Keratinocyte (primary cell): ENCODE measurements around the gene OR4D1. TPM values are rescaled to one million over a fixed set of nuclear protein-coding genes. Genes with fewer than 3 reads are reported as not detected.

Experiments used
- DNase-seq: peaks from one replicate; pipeline ENCODE4 v3.0.0-alpha.2; 2011; ENCODE audit warnings: low read depth, missing footprints, low spot score
- FAIRE-seq: peaks from 2 replicates; lab custom pipeline; 2011; peaks lifted over from hg19 to GRCh38; lab: Jason Lieb, UNC
- H2AFZ ChIP-seq: 2 replicates; pipeline ENCODE4 v1.6.0; 2012; ENCODE audit warnings: low read length, control low read depth, inconsistent platforms; ENCODE audit not compliant: control insufficient read depth
- H3K27ac ChIP-seq: 2 replicates; pipeline ENCODE4 v1.5.1; 2011; ENCODE audit warnings: low read length; ENCODE audit not compliant: control insufficient read depth, insufficient read depth
- H3K27me3 ChIP-seq: 3 replicates; pipeline ENCODE4 v1.6.0; 2011; ENCODE audit warnings: low read length; ENCODE audit not compliant: control insufficient read depth, insufficient read depth; ENCODE audit errors: extremely low read depth
- H3K36me3 ChIP-seq, 2 experiments: 2 replicates in 1 of 2; 3 replicates in 1 of 2; pipeline ENCODE4 v1.5.1; 2011; ENCODE audit warnings: low read length in 2 of 2, mild to moderate bottlenecking in 1 of 2; ENCODE audit not compliant: control insufficient read depth in 2 of 2, insufficient read depth in 2 of 2; ENCODE audit errors: extremely low read depth in 1 of 2
- H3K4me1 ChIP-seq: 3 replicates; pipeline ENCODE4 v1.5.1; 2011; ENCODE audit warnings: low read length; ENCODE audit not compliant: control insufficient read depth, insufficient read depth; ENCODE audit errors: extremely low read depth
- H3K4me2 ChIP-seq: 3 replicates; pipeline ENCODE4 v1.6.0; 2011; ENCODE audit warnings: low read depth, low read length; ENCODE audit not compliant: control insufficient read depth, insufficient read depth; ENCODE audit errors: extremely low read depth
- H3K4me3 ChIP-seq, 3 experiments: fragments of 200-600 bp in 1 of 3; sonication (generic) in 1 of 3; 2 replicates in 2 of 3; 3 replicates in 1 of 3; pipeline ENCODE4 v1.5.1; 2011 to 2016; ENCODE audit warnings: low read length in 3 of 3, mild to moderate bottlenecking in 3 of 3, control low read depth in 2 of 3, inconsistent platforms in 1 of 3, low read depth in 1 of 3, mixed read lengths in 1 of 3, mixed run types in 1 of 3, moderate library complexity in 1 of 3; ENCODE audit not compliant: control insufficient read depth in 2 of 3, insufficient read depth in 2 of 3; ENCODE audit errors: extremely low read depth in 1 of 3
- H3K79me2 ChIP-seq: 2 replicates; pipeline ENCODE4 v1.6.0; 2012; ENCODE audit warnings: low read length; ENCODE audit not compliant: control insufficient read depth, insufficient read depth
- H3K9ac ChIP-seq: 3 replicates; pipeline ENCODE4 v1.6.0; 2011; ENCODE audit warnings: low read length; ENCODE audit not compliant: control insufficient read depth, insufficient read depth; ENCODE audit errors: extremely low read depth
- H3K9me1 ChIP-seq: 3 replicates; pipeline ENCODE4 v1.6.0; 2011; ENCODE audit warnings: low read length; ENCODE audit not compliant: control insufficient read depth, insufficient read depth; ENCODE audit errors: extremely low read depth
- H3K9me3 ChIP-seq: 2 replicates; pipeline ENCODE4 v1.5.1; 2012; ENCODE audit warnings: low read depth, low read length; ENCODE audit not compliant: control insufficient read depth
- H4K20me1 ChIP-seq: 3 replicates; pipeline ENCODE4 v1.6.0; 2011; ENCODE audit warnings: low read length; ENCODE audit not compliant: control insufficient read depth, insufficient read depth; ENCODE audit errors: extremely low read depth
- EZH2 ChIP-seq: IDR thresholded peaks from one replicate; pipeline ENCODE4 v1.6.1; 2012; ENCODE audit warnings: inconsistent platforms, mild to moderate bottlenecking, low read length, moderate library complexity
- dilution Hi-C: fragments of 300-500 bp; cut with MboI; formaldehyde crosslinking; loops from one replicate; pipeline ENCODE4 v1.7.0; 2020; ENCODE audit warnings: low sequenced_read_pairs; ENCODE audit not compliant: extremely low pct_ligation_motif_present
- polyA plus RNA-seq, 5 experiments: library from polyadenylated mRNA; depleted of rRNA in 3 of 5; stranded (reverse) in 3 of 5; stranded (forward) in 1 of 5; unstranded in 1 of 5; fragments of >200 nt; gene quantifications; 1 replicate in 1 of 5; 2 replicates in 3 of 5; 3 replicates in 1 of 5; pipeline versions ENCODE4 v1.2.1 to v1.2.3, GENCODE V29; 2011 to 2012; ENCODE audit warnings: missing spikeins in 2 of 5, low read depth in 1 of 5, low replicate concordance in 1 of 5
- TF ChIP-seq, protein P1 (sequence below), 3 experiments: IDR thresholded peaks in 1 of 3; conservative IDR thresholded peaks in 1 of 3; optimal IDR thresholded peaks in 1 of 3; 2 replicates in 2 of 3; 3 replicates in 1 of 3; pipeline versions ENCODE3 to v1.5.1; 2011; ENCODE audit warnings: low read length in 3 of 3, mild to moderate bottlenecking in 3 of 3, moderate library complexity in 2 of 3, control low read depth in 1 of 3, inconsistent platforms in 1 of 3; ENCODE audit not compliant: insufficient read depth in 2 of 3; ENCODE audit errors: extremely low read depth in 1 of 3

OR4D1 gene
- polyA plus RNA-seq, 1 donor (not counting 4 experiments of a cell fraction or from before 2014, with no cell fraction given), result not detected

DNA sequence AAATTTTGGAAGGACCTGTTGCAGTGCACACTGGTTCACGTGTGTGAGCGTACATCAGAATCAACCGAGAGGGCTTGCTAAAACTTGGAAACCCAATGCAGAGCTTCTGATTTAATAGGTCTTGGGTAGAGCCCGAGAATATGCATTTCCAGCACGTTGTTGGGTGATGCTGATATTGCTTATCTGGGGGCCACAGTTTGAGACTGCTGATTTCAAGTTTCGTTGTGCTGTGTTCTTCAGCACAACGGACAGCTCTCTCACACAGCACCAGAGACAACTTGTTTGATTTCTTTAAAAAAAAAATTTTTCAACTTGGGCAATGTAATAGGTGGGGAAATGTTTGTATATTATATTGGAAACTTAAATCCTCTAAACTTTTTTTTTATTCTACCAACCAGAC lies 28.0 kb downstream of the OR4D1 start:
- H3K9me1 ChIP-seq, result no peaks in the 10 kb centered on the region
- H3K4me3 ChIP-seq, result no peak overlapping the region
- no peaks in the 10 kb centered on the region for H3K79me2 ChIP-seq
- dilution Hi-C loops, result no loop called here
- H3K36me3 ChIP-seq, result no peaks in the 10 kb centered on the region
- no peak overlapping the region for H3K9ac ChIP-seq
- no peak overlapping the region for H2AFZ ChIP-seq
- no peak overlapping the region for H3K4me2 ChIP-seq
- H4K20me1 ChIP-seq, result no peaks in the 10 kb centered on the region
- H3K4me1 ChIP-seq, result no peaks in the 10 kb centered on the region
- FAIRE-seq (no peak), DNase-seq (no peak)
- H3K27ac ChIP-seq, result no peak overlapping the region
- H3K9me3 ChIP-seq, result no peaks in the 10 kb centered on the region
- TF ChIP-seq, protein P1, sequence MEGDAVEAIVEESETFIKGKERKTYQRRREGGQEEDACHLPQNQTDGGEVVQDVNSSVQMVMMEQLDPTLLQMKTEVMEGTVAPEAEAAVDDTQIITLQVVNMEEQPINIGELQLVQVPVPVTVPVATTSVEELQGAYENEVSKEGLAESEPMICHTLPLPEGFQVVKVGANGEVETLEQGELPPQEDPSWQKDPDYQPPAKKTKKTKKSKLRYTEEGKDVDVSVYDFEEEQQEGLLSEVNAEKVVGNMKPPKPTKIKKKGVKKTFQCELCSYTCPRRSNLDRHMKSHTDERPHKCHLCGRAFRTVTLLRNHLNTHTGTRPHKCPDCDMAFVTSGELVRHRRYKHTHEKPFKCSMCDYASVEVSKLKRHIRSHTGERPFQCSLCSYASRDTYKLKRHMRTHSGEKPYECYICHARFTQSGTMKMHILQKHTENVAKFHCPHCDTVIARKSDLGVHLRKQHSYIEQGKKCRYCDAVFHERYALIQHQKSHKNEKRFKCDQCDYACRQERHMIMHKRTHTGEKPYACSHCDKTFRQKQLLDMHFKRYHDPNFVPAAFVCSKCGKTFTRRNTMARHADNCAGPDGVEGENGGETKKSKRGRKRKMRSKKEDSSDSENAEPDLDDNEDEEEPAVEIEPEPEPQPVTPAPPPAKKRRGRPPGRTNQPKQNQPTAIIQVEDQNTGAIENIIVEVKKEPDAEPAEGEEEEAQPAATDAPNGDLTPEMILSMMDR (optimal IDR thresholded peaks at IDR 0.05 in 1 of 3, IDR thresholded peaks at IDR 0.05 in 1 of 3, conservative IDR thresholded peaks at IDR 0.05 in 1 of 3; ENCODE audit: extremely low read depth in 1 of 3, insufficient read depth in 2 of 3, low read length in 3 of 3), result no peak
- no peak for TF ChIP-seq EZH2
- H3K27me3 ChIP-seq, result peaks cover 4% of the 10 kb centered on the region

DNA sequence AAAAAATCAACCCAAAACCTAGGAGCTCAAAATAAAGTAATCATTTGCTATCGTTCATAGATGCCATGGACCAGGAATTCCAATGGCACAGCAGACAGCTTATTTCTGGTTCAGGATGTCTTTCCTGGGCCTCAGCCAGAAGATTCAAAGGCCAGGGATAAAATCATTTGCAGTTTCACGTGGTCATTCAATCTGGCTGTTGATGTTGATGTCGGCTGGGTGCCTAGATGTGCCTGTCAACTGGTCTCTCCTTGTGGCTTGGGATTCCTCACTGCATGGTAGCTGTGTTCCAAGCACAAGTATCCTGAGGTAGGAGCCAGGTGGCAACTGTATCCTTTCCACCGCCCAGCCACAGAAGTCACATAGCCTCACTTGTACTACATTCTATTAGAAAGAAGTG lies 33.6 kb downstream of the OR4D1 start:
- dilution Hi-C loops, result no loop called here
- Histone ChIP-seq H3K79me2 (no peaks in the 10 kb centered on the region), H3K9me1 (no peaks in the 10 kb centered on the region), H3K36me3 (no peaks in the 10 kb centered on the region), H2AFZ (no peak overlapping the region), H3K4me3 (no peak overlapping the region), H3K4me1 (peaks cover 6% of the 10 kb centered on the region), H4K20me1 (no peaks in the 10 kb centered on the region), H3K27me3 (peaks cover 4% of the 10 kb centered on the region), H3K4me2 (no peak overlapping the region), H3K9me3 (no peaks in the 10 kb centered on the region), H3K27ac (no peak overlapping the region), H3K9ac (no peak overlapping the region)
- no peak for TF ChIP-seq EZH2
- TF ChIP-seq, protein P1 (optimal IDR thresholded peaks at IDR 0.05 in 1 of 3, IDR thresholded peaks at IDR 0.05 in 1 of 3, conservative IDR thresholded peaks at IDR 0.05 in 1 of 3; ENCODE audit: extremely low read depth in 1 of 3, insufficient read depth in 2 of 3, low read length in 3 of 3), result no peak
- no peak for DNase-seq
- no peak for FAIRE-seq
